HCT116 (cell line): Measurements from ENCODE around the gene ELL2. TPM values are rescaled to one million over a fixed set of nuclear protein-coding genes. Genes with fewer than 3 reads are reported as not detected.

ENCODE experiments used
- ATAC-seq: fragments of 200-7000 bp; cut with Tn5 transposase; 2 replicates; pipeline ENCODE4 v1.9.1; 2020; ENCODE audit warnings: mild to moderate bottlenecking, moderate library complexity
- BruUV-seq: library from RNA; stranded (reverse); fragments of 400-500 nt; replicated peaks from 2 replicates; lab custom pipeline; 2021; lab: Mats Ljungman, UMichigan
- CTCF ChIA-PET: fragments of 300-600 bp; sonication (Branson Sonifier 250); formaldehyde crosslinking; loops from one replicate; lab custom pipeline; 2021; ENCODE audit warnings: antibody characterized with exemption; lab: Charles Lee
- POLR2A ChIA-PET: fragments of 300-600, 350-600 bp; sonication (Branson Sonifier 250); formaldehyde crosslinking; loops from one replicate; lab custom pipeline; 2021; ENCODE audit warnings: antibody characterized with exemption; lab: Charles Lee
- RAD21 ChIA-PET, 2 experiments: fragments of 300-600 bp; sonication (Branson Sonifier 250); formaldehyde crosslinking; loops; one replicate each; lab custom pipeline; 2023; ENCODE audit warnings: low total read pairs in 2 of 2; ENCODE audit not compliant: uncharacterized antibody in 2 of 2, unreplicated experiment in 2 of 2, low non-redundant PET in 1 of 2; lab: Charles Lee
- DNase-seq: peaks from one replicate; pipeline ENCODE4 v3.0.0-alpha.2; 2010; ENCODE audit warnings: low read depth, low spot score
- H2AFZ ChIP-seq: fragments of 200-600 bp; shearing (Covaris generic), sonication (generic); 2 replicates; pipeline ENCODE4 v1.6.1; 2017; ENCODE audit warnings: low read depth, mixed run types, mixed read lengths, antibody characterized with exemption, low read length; ENCODE audit not compliant: poor library complexity, severe bottlenecking
- H3K27ac ChIP-seq: 2 replicates; pipeline ENCODE4 v1.5.1; 2012; ENCODE audit warnings: low read depth, low read length
- H3K27me3 ChIP-seq: fragments of 200-600 bp; sonication (generic); 2 replicates; pipeline ENCODE4 v1.6.1; 2016; ENCODE audit warnings: mixed run types, low read length, mixed read lengths; ENCODE audit not compliant: insufficient read depth
- H3K36me3 ChIP-seq, 2 experiments: fragments of 200-500 bp in 1 of 2; fragments of 200-600 bp in 1 of 2; sonication (Bioruptor generic) in 1 of 2; sonication (generic) in 1 of 2; 2 replicates each; pipeline versions ENCODE4 v1.5.1 to v1.6.1; 2014 to 2016; ENCODE audit warnings: low read length in 2 of 2, inconsistent platforms in 1 of 2, mixed read lengths in 1 of 2, mixed run types in 1 of 2; ENCODE audit not compliant: insufficient read depth in 2 of 2, control insufficient read depth in 1 of 2
- H3K4me1 ChIP-seq, 2 experiments: fragments of 200-600 bp in 1 of 2; sonication (generic) in 1 of 2; 2 replicates each; pipeline versions ENCODE4 v1.5.1 to v1.6.1; 2012 to 2017; ENCODE audit warnings: low read length in 2 of 2, inconsistent platforms in 1 of 2, mild to moderate bottlenecking in 1 of 2, mixed read lengths in 1 of 2, mixed run types in 1 of 2, moderate library complexity in 1 of 2; ENCODE audit not compliant: insufficient read depth in 2 of 2, control insufficient read depth in 1 of 2
- H3K4me2 ChIP-seq: fragments of 200-600 bp; sonication (generic); 2 replicates; pipeline ENCODE4 v1.6.1; 2017; ENCODE audit warnings: mixed run types, low read length, mixed read lengths
- H3K4me3 ChIP-seq, 2 experiments: fragments of 200-600 bp in 1 of 2; sonication (generic) in 1 of 2; replicated peaks in 1 of 2; 2 replicates each; pipeline ENCODE4 v1.5.1; 2011 to 2016; ENCODE audit warnings: low read length in 2 of 2, control low read depth in 1 of 2, low read depth in 1 of 2, mild to moderate bottlenecking in 1 of 2, mixed read lengths in 1 of 2, mixed run types in 1 of 2
- H3K79me2 ChIP-seq: fragments of 200-600 bp; sonication (generic); 2 replicates; pipeline ENCODE4 v1.6.1; 2017; ENCODE audit warnings: mild to moderate bottlenecking, mixed run types, low read length, moderate library complexity, mixed read lengths; ENCODE audit not compliant: insufficient read depth
- H3K9ac ChIP-seq: fragments of 200-600 bp; sonication (generic); 2 replicates; pipeline ENCODE4 v1.6.1; 2016; ENCODE audit warnings: low read length, mixed read lengths
- H3K9me2 ChIP-seq: fragments of 200-600 bp; sonication (generic), shearing (Covaris generic); 2 replicates; pipeline ENCODE4 v1.6.1; 2017; ENCODE audit warnings: mixed run types, mild to moderate bottlenecking, moderate library complexity; ENCODE audit not compliant: insufficient read depth
- H3K9me3 ChIP-seq, 2 experiments: fragments of 200-500 bp in 1 of 2; fragments of 200-600 bp in 1 of 2; sonication (Bioruptor generic) in 1 of 2; sonication (generic) in 1 of 2; 2 replicates each; pipeline ENCODE4 v1.6.1; 2014 to 2017; ENCODE audit warnings: low read length in 2 of 2, mixed read lengths in 2 of 2, inconsistent platforms in 1 of 2, low read depth in 1 of 2, mild to moderate bottlenecking in 1 of 2, mixed run types in 1 of 2, moderate library complexity in 1 of 2; ENCODE audit not compliant: control insufficient read depth in 1 of 2, insufficient read depth in 1 of 2
- H4K20me1 ChIP-seq: fragments of 200-600 bp; sonication (generic), shearing (Covaris generic); 2 replicates; pipeline ENCODE4 v1.6.1; 2017; ENCODE audit warnings: mixed run types, mild to moderate bottlenecking, moderate library complexity; ENCODE audit not compliant: insufficient read depth
- CBX3 ChIP-seq: IDR thresholded peaks from 2 replicates; pipeline ENCODE4 v1.6.1; 2012; ENCODE audit warnings: low read depth
- EGR1 ChIP-seq: IDR thresholded peaks from 2 replicates; pipeline ENCODE4 v1.6.1; 2012; ENCODE audit warnings: low read depth
- EZH2 ChIP-seq: fragments of 200-600 bp; sonication (generic); IDR thresholded peaks from 2 replicates; pipeline ENCODE4 v1.6.1; 2017; ENCODE audit warnings: antibody characterized with exemption, mixed run types
- FOSL1 ChIP-seq: IDR thresholded peaks from 2 replicates; pipeline ENCODE4 v1.6.1; 2012; ENCODE audit warnings: low read depth
- JUND ChIP-seq: IDR thresholded peaks from 2 replicates; pipeline ENCODE4 v1.6.1; 2012
- RAD21 ChIP-seq: IDR thresholded peaks from 2 replicates; pipeline ENCODE4 v1.6.1; 2012; ENCODE audit warnings: low read depth, mild to moderate bottlenecking
- TCF7L2 ChIP-seq: IDR thresholded peaks from 2 replicates; pipeline ENCODE4 v1.7.0; 2011; ENCODE audit warnings: borderline replicate concordance, inconsistent platforms; ENCODE audit not compliant: insufficient read depth, insufficient read length; ENCODE audit errors: extremely low read depth
- YY1 ChIP-seq: IDR thresholded peaks from 2 replicates; pipeline ENCODE4 v1.6.1; 2011; ENCODE audit warnings: low read length, low read depth, moderate library complexity, mild to moderate bottlenecking; ENCODE audit not compliant: insufficient replicate concordance; ENCODE audit errors: extremely low read depth
- intact Hi-C: fragments of 100-400 bp; cut with micrococcal nuclease; formaldehyde crosslinking; loops from 2 replicates; pipeline ENCODE4 v1.10.0; 2022
- total RNA-seq: library from RNA; stranded (reverse); gene quantifications from one replicate; pipeline ENCODE4 v1.2.1, GENCODE V29; 2021; ENCODE audit not compliant: unreplicated experiment
- TF ChIP-seq, protein P1 (sequence below): IDR thresholded peaks from 2 replicates; pipeline ENCODE4 v1.6.1; 2012; ENCODE audit warnings: low read depth
- TF ChIP-seq, protein P2 (sequence below): IDR thresholded peaks from 2 replicates; pipeline ENCODE4 v1.6.1; 2011; ENCODE audit warnings: mild to moderate bottlenecking, low read length, moderate library complexity; ENCODE audit not compliant: insufficient replicate concordance; ENCODE audit errors: extremely low read depth
- TF ChIP-seq, protein P3 (sequence below): IDR thresholded peaks from 2 replicates; pipeline ENCODE4 v1.6.1; 2012

Gene ELL2
- total RNA-seq, 1 experiment from 2014 or later, result 29.8 TPM

DNA sequence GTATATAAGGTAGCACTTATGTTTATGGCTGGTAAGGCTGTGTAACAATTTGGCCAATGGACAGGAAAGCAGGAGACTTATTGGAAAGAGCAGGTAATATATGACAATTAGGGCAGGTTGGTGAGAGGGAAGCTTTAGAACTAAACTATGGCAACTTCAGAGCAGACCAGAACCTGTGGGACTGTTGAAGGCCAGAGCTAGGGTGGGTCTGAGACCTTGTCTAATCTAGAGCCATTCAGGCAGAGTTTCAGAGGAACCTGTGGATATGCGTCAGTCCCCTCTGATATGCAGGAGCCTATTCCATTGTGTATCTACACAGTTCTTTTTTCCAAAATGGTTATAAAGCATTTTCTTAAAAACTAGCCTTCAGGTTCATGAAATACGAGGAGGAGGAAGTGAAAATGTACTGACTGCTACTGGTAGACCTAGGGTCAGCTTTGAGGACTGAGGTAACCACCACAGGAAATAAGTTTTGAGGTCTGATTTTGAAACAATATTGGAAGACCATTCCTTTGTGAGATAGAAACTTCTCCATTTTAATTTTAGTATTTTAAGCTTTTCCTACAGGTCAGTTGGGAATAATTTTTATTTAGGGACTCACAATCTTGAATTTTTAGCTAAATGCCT lies 37.6 kb downstream of the ELL2 start:
- POLR2A ChIA-PET, result no interaction called here
- intact Hi-C loops, result no loop called here
- no peak for TF ChIP-seq RAD21
- TF ChIP-seq TCF7L2, result no peak
- TF ChIP-seq, protein P1, sequence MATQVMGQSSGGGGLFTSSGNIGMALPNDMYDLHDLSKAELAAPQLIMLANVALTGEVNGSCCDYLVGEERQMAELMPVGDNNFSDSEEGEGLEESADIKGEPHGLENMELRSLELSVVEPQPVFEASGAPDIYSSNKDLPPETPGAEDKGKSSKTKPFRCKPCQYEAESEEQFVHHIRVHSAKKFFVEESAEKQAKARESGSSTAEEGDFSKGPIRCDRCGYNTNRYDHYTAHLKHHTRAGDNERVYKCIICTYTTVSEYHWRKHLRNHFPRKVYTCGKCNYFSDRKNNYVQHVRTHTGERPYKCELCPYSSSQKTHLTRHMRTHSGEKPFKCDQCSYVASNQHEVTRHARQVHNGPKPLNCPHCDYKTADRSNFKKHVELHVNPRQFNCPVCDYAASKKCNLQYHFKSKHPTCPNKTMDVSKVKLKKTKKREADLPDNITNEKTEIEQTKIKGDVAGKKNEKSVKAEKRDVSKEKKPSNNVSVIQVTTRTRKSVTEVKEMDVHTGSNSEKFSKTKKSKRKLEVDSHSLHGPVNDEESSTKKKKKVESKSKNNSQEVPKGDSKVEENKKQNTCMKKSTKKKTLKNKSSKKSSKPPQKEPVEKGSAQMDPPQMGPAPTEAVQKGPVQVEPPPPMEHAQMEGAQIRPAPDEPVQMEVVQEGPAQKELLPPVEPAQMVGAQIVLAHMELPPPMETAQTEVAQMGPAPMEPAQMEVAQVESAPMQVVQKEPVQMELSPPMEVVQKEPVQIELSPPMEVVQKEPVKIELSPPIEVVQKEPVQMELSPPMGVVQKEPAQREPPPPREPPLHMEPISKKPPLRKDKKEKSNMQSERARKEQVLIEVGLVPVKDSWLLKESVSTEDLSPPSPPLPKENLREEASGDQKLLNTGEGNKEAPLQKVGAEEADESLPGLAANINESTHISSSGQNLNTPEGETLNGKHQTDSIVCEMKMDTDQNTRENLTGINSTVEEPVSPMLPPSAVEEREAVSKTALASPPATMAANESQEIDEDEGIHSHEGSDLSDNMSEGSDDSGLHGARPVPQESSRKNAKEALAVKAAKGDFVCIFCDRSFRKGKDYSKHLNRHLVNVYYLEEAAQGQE, result no peak
- no peak for TF ChIP-seq FOSL1
- TF ChIP-seq EGR1, result no peak
- TF ChIP-seq EZH2, result no peak
- TF ChIP-seq, protein P2, sequence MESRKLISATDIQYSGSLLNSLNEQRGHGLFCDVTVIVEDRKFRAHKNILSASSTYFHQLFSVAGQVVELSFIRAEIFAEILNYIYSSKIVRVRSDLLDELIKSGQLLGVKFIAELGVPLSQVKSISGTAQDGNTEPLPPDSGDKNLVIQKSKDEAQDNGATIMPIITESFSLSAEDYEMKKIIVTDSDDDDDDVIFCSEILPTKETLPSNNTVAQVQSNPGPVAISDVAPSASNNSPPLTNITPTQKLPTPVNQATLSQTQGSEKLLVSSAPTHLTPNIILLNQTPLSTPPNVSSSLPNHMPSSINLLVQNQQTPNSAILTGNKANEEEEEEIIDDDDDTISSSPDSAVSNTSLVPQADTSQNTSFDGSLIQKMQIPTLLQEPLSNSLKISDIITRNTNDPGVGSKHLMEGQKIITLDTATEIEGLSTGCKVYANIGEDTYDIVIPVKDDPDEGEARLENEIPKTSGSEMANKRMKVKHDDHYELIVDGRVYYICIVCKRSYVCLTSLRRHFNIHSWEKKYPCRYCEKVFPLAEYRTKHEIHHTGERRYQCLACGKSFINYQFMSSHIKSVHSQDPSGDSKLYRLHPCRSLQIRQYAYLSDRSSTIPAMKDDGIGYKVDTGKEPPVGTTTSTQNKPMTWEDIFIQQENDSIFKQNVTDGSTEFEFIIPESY, result no peak
- no peak for TF ChIP-seq JUND
- TF ChIP-seq, protein P3, sequence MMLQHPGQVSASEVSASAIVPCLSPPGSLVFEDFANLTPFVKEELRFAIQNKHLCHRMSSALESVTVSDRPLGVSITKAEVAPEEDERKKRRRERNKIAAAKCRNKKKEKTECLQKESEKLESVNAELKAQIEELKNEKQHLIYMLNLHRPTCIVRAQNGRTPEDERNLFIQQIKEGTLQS, result no peak
- TF ChIP-seq YY1, result no peak
- TF ChIP-seq CBX3, result no peak
- no peak for DNase-seq
- no peak overlapping the region for H3K4me2 ChIP-seq
- H3K9ac ChIP-seq, result no peak overlapping the region
- BruUV-seq, result no TSS peak
- no peak overlapping the region for H3K4me3 ChIP-seq
- H4K20me1 ChIP-seq, result no peaks in the 10 kb centered on the region
- no peak for ATAC-seq
- H3K27me3 ChIP-seq, result no peaks in the 10 kb centered on the region
- RAD21 ChIA-PET, result no interaction called here
- H2AFZ ChIP-seq, result no peak overlapping the region
- H3K36me3 ChIP-seq, result 0 out of 4 replicates have a peak, but pooled peaks cover 0 to 4% of the 10 kb centered on the region in 2 experiments
- H3K79me2 ChIP-seq, result no peaks in the 10 kb centered on the region
- H3K27ac ChIP-seq, result no peak overlapping the region
- H3K9me3 ChIP-seq, result no peaks in the 10 kb centered on the region
- H3K9me2 ChIP-seq, result no peaks in the 10 kb centered on the region
- H3K4me1 ChIP-seq, result no peaks in the 10 kb centered on the region
- CTCF ChIA-PET, result no interaction called here
